ENCODE results near the gene KCNMA1. TPM values are rescaled to one million over a fixed set of nuclear protein-coding genes. Genes with fewer than 3 reads are reported as not detected.

The KCNMA1 gene
- total and polyA plus RNA-seq, 2 donors (not counting 1 experiment from before 2014, with no cell fraction given), result 0.82 to 3.1 TPM

DNA sequence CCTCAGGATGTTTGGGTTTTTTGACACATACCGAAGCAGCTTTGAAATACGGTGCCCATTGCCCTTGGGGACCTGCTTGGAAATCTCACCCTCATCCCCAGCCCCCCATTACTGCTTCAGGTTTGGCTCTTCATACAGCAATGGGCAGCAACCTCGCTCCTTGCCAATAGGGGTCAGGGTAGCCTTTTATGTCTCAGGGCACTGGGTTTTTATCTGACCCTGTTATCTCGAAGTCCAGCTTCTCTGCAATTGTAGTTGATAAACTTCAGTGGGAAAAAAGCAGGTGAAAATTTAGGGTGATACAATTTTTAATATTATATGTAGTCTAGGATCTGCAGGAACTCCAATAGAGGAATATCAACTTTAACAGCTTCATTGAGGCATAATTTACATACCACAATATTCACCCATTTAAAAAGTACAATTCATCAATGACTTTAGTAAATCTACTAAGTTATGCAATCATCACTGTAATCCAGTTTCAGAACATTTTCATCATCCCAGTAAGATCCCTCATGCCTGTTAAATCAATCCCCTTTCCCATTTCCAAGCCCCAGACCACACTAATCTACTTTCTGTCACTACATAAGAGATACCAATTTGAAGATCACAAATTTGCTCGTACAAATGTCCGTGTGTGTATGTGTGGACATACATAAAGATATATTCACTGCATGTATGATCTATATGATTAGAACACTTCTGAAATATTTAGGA lies 386.2 kb downstream of the KCNMA1 start:
- Mint-ChIP-seq H3K9me3 (ENCODE audit: insufficient read depth) (no peaks in the 10 kb centered on the region), H3K4me3 (no peak overlapping the region), H3K27ac (no peak overlapping the region), H3K27me3 (no peaks in the 10 kb centered on the region), H3K4me1 (no peaks in the 10 kb centered on the region)
- Histone ChIP-seq H3K36me3 (replicated peaks in 1 of 2; ENCODE audit: control extremely low read depth in 1 of 2, control insufficient read depth in 1 of 2, extremely low read depth in 1 of 2, insufficient read depth in 2 of 2, low read length in 1 of 2) (no peaks in the 10 kb centered on the region), H3K27me3 (replicated peaks in 1 of 4; ENCODE audit: control extremely low read depth in 1 of 4, control insufficient read depth in 3 of 4, insufficient read depth in 4 of 4, low read length in 3 of 4) (no peaks in the 10 kb centered on the region), H3K4me2 (replicated peaks; ENCODE audit: low read depth, low read length, poor library complexity, severe bottlenecking) (no peak overlapping the region), H4K20me1 (ENCODE audit: control insufficient read depth, insufficient read depth, low read length, poor library complexity, severe bottlenecking) (no peaks in the 10 kb centered on the region), H3K79me2 (ENCODE audit: control insufficient read depth, insufficient read depth, low read length) (no peaks in the 10 kb centered on the region), H3K9ac (ENCODE audit: low read length) (no peak overlapping the region), H2AFZ (ENCODE audit: insufficient read depth, low read depth, low read length, poor library complexity, severe bottlenecking) (no peak overlapping the region), H3K4me1 (ENCODE audit: control insufficient read depth in 2 of 2, insufficient read depth in 2 of 2, low read length in 2 of 2) (no peaks in the 10 kb centered on the region), H3K4me3 (ENCODE audit: control extremely low read depth in 1 of 5, extremely low read depth in 1 of 5, insufficient read depth in 1 of 5, low read depth in 2 of 5, low read length in 4 of 5) (no peak overlapping the region), H3K27ac (ENCODE audit: low read length in 2 of 2) (no peak overlapping the region), H3K9me3 (ENCODE audit: control extremely low read depth in 1 of 3, control insufficient read depth in 2 of 3, insufficient read depth in 1 of 3, low read length in 2 of 3) (no peaks in the 10 kb centered on the region)
- intact Hi-C loops (cut with micrococcal nuclease), result loop anchor here (1.0 kb wide), 1 partner anchor 391 kb away; no protein-coding TSS in a partner anchor
- POLR2A ChIA-PET, result no interaction called here
- ATAC-seq (ENCODE audit: low read depth), result no peak
- TF ChIP-seq, protein P1, sequence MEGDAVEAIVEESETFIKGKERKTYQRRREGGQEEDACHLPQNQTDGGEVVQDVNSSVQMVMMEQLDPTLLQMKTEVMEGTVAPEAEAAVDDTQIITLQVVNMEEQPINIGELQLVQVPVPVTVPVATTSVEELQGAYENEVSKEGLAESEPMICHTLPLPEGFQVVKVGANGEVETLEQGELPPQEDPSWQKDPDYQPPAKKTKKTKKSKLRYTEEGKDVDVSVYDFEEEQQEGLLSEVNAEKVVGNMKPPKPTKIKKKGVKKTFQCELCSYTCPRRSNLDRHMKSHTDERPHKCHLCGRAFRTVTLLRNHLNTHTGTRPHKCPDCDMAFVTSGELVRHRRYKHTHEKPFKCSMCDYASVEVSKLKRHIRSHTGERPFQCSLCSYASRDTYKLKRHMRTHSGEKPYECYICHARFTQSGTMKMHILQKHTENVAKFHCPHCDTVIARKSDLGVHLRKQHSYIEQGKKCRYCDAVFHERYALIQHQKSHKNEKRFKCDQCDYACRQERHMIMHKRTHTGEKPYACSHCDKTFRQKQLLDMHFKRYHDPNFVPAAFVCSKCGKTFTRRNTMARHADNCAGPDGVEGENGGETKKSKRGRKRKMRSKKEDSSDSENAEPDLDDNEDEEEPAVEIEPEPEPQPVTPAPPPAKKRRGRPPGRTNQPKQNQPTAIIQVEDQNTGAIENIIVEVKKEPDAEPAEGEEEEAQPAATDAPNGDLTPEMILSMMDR (IDR thresholded peaks at IDR 0.05), result peak; percentile 49
- TF ChIP-seq EZH2 (IDR thresholded peaks at IDR 0.05; ENCODE audit: borderline replicate concordance, insufficient read depth, low read depth, low read length, poor library complexity, severe bottlenecking), result no peak
- 60% methylated on average over 2 of the region's 6 CpGs for WGBS (ENCODE audit: insufficient coverage)
- CTCF ChIA-PET, result interaction anchor here (0.7 to 4.3 kb wide), 3 partner anchors 78 to 460 kb away, joined by 3 to 32 read pairs (median 5); no protein-coding TSS in a partner anchor
- DNase-seq, result peak; percentile 43

DNA sequence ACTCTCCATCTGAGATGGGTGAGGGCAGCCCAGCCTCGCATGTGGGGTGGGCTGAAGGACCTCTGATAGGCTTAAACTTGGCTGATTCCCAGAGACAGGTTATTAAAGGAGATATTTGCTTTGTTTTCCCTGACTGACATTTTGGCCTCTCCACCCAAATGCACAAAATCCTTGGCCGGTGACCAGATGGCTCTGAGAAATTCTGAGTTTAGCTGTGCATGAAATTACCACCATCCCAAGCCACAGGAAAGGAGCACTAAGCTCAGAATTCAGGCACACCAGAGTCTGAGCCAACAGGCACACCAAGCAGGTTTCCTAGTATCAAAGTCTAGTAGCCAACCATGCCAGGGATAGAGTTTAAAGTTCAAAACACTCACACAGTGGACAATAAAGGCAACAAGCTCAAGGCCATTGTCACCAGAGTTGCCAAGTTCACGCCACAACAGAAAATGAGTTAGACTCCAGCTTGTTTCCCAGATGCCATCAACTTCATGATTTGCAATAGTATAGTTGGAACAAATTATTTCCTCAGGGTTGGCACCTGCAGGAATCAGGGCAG lies 387.6 kb downstream of the KCNMA1 start:
- no peak overlapping the region for H3K4me2 ChIP-seq (replicated peaks; ENCODE audit: low read depth, low read length, poor library complexity, severe bottlenecking)
- no peaks in the 10 kb centered on the region for H3K27me3 Mint-ChIP-seq
- WGBS (ENCODE audit: insufficient coverage), result 97% methylated on average over 3 of the region's 3 CpGs
- POLR2A ChIA-PET, result no interaction called here
- CTCF ChIA-PET, result interaction anchor here (0.7 to 4.3 kb wide), 2 partner anchors 69 to 392 kb away, joined by 3 to 32 read pairs; no protein-coding TSS in a partner anchor
- no peaks in the 10 kb centered on the region for H4K20me1 ChIP-seq (ENCODE audit: control insufficient read depth, insufficient read depth, low read length, poor library complexity, severe bottlenecking)
- DNase-seq (no peak), ATAC-seq (ENCODE audit: low read depth) (no peak)
- no peak overlapping the region for H3K27ac ChIP-seq (ENCODE audit: low read length in 2 of 2)
- TF ChIP-seq EZH2 (IDR thresholded peaks at IDR 0.05; ENCODE audit: borderline replicate concordance, insufficient read depth, low read depth, low read length, poor library complexity, severe bottlenecking), result no peak
- TF ChIP-seq, protein P1 (IDR thresholded peaks at IDR 0.05), result no peak
- no peaks in the 10 kb centered on the region for H3K9me3 ChIP-seq (ENCODE audit: control extremely low read depth in 1 of 3, control insufficient read depth in 2 of 3, insufficient read depth in 1 of 3, low read length in 2 of 3)
- H3K4me1 ChIP-seq (ENCODE audit: control insufficient read depth in 2 of 2, insufficient read depth in 2 of 2, low read length in 2 of 2), result no peaks in the 10 kb centered on the region
- no peaks in the 10 kb centered on the region for H3K9me3 Mint-ChIP-seq (ENCODE audit: insufficient read depth)
- no peaks in the 10 kb centered on the region for H3K4me1 Mint-ChIP-seq
- intact Hi-C loops (cut with micrococcal nuclease), result no loop called here
- no peak overlapping the region for H3K27ac Mint-ChIP-seq
- no peak overlapping the region for H3K4me3 ChIP-seq (ENCODE audit: control extremely low read depth in 1 of 5, extremely low read depth in 1 of 5, insufficient read depth in 1 of 5, low read depth in 2 of 5, low read length in 4 of 5)
- no peak overlapping the region for H2AFZ ChIP-seq (ENCODE audit: insufficient read depth, low read depth, low read length, poor library complexity, severe bottlenecking)
- no peaks in the 10 kb centered on the region for H3K79me2 ChIP-seq (ENCODE audit: control insufficient read depth, insufficient read depth, low read length)
- no peaks in the 10 kb centered on the region for H3K36me3 ChIP-seq (replicated peaks in 1 of 2; ENCODE audit: control extremely low read depth in 1 of 2, control insufficient read depth in 1 of 2, extremely low read depth in 1 of 2, insufficient read depth in 2 of 2, low read length in 1 of 2)
- H3K9ac ChIP-seq (ENCODE audit: low read length), result no peak overlapping the region
- no peak overlapping the region for H3K4me3 Mint-ChIP-seq
- no peaks in the 10 kb centered on the region for H3K27me3 ChIP-seq (replicated peaks in 1 of 4; ENCODE audit: control extremely low read depth in 1 of 4, control insufficient read depth in 3 of 4, insufficient read depth in 4 of 4, low read length in 3 of 4)

Data from B cell (primary cell).